IMR-90 (cell line): Measurements from ENCODE around the gene RBKS. TPM values are rescaled to one million over a fixed set of nuclear protein-coding genes. Genes with fewer than 3 reads are reported as not detected.
A peak's percentile ranks its signal among the peaks of the same experiment; 100 is the strongest.

Experiments
- ATAC-seq: fragments of 200-7000 bp; cut with Tn5 transposase; 2 replicates; pipeline ENCODE4 v1.9.1; 2020; ENCODE audit warnings: low read depth, mild to moderate bottlenecking, moderate library complexity
- BruUV-seq: library from RNA; stranded (reverse); fragments of 400-500 nt; replicated peaks from 2 replicates; lab custom pipeline; 2021; lab: Mats Ljungman, UMichigan
- CTCF ChIA-PET: fragments of 300-600 bp; formaldehyde crosslinking; extraction: SDS; loops from one replicate; lab custom pipeline; 2021; ENCODE audit warnings: antibody characterized with exemption; lab: Yijun Ruan, JAX
- POLR2A ChIA-PET: fragments of 300-600 bp; sonication (Branson Sonifier 250); formaldehyde crosslinking; loops from one replicate; lab custom pipeline; 2022; ENCODE audit warnings: antibody characterized with exemption; ENCODE audit not compliant: unreplicated experiment; lab: Charles Lee
- DNase-seq: peaks from one replicate; pipeline ENCODE4 v3.0.0; 2013
- H2AFZ ChIP-seq: replicated peaks from 2 replicates; pipeline ENCODE3; 2013; ENCODE audit warnings: low read length, mild to moderate bottlenecking; ENCODE audit not compliant: poor library complexity
- H2AK5ac ChIP-seq: 2 replicates; pipeline ENCODE4 v1.6.1; 2013; ENCODE audit warnings: low read depth, low read length, inconsistent platforms
- H2AK9ac ChIP-seq: replicated peaks from 2 replicates; pipeline ENCODE3; 2013; ENCODE audit warnings: mild to moderate bottlenecking, low read depth, low read length, moderate library complexity; ENCODE audit not compliant: poor library complexity
- H2BK120ac ChIP-seq: 2 replicates; pipeline ENCODE4 v1.6.1; 2013; ENCODE audit warnings: low read depth, low read length, inconsistent platforms
- H2BK15ac ChIP-seq: 3 replicates; pipeline ENCODE4 v1.6.1; 2013; ENCODE audit warnings: low read depth, low read length, inconsistent platforms
- H2BK20ac ChIP-seq: 2 replicates; pipeline ENCODE4 v1.6.1; 2013; ENCODE audit warnings: low read depth, mild to moderate bottlenecking, inconsistent platforms, low read length, moderate library complexity
- H2BK5ac ChIP-seq: 2 replicates; pipeline ENCODE4 v1.6.1; 2013; ENCODE audit warnings: mild to moderate bottlenecking, low read depth, low read length, inconsistent platforms; ENCODE audit not compliant: poor library complexity, severe bottlenecking
- H3K14ac ChIP-seq: replicated peaks from 2 replicates; pipeline ENCODE4 v1.6.1; 2013; ENCODE audit warnings: low read depth, low read length, inconsistent platforms
- H3K18ac ChIP-seq: 2 replicates; pipeline ENCODE4 v1.6.1; 2013; ENCODE audit warnings: low read depth, low read length, control low read depth
- H3K23ac ChIP-seq: 2 replicates; pipeline ENCODE4 v1.6.1; 2013; ENCODE audit warnings: low read depth, low read length, inconsistent platforms
- H3K27ac ChIP-seq: 2 replicates; pipeline ENCODE4 v1.5.1; 2013; ENCODE audit warnings: mild to moderate bottlenecking, control low read depth, low read length; ENCODE audit not compliant: insufficient read depth
- H3K27me3 ChIP-seq: 2 replicates; pipeline ENCODE4 v1.6.1; 2013; ENCODE audit warnings: low read length; ENCODE audit not compliant: control insufficient read depth, insufficient read depth
- H3K36me3 ChIP-seq: 2 replicates; pipeline ENCODE4 v1.6.1; 2013; ENCODE audit warnings: low read length, mixed read lengths; ENCODE audit not compliant: control insufficient read depth, insufficient read depth
- H3K4ac ChIP-seq: 2 replicates; pipeline ENCODE4 v1.6.1; 2013; ENCODE audit warnings: low read depth, low read length, inconsistent platforms
- H3K4me1 ChIP-seq: 2 replicates; pipeline ENCODE4 v1.6.1; 2013; ENCODE audit warnings: low read length, mixed read lengths; ENCODE audit not compliant: control insufficient read depth, insufficient read depth
- H3K4me2 ChIP-seq: 2 replicates; pipeline ENCODE4 v1.6.1; 2013; ENCODE audit warnings: low read depth, mild to moderate bottlenecking, control low read depth, low read length, moderate library complexity
- H3K4me3 ChIP-seq: 2 replicates; pipeline ENCODE4 v1.5.1; 2013; ENCODE audit warnings: low read depth, mild to moderate bottlenecking, control low read depth, low read length, moderate library complexity; ENCODE audit not compliant: insufficient read depth
- H3K56ac ChIP-seq: 2 replicates; pipeline ENCODE4 v1.6.1; 2013; ENCODE audit warnings: low read length, inconsistent platforms; ENCODE audit not compliant: insufficient read depth; ENCODE audit errors: extremely low read depth
- H3K79me1 ChIP-seq, 2 experiments: 2 replicates each; pipeline ENCODE4 v1.6.1; 2013; ENCODE audit warnings: low read length in 2 of 2, inconsistent platforms in 1 of 2, low read depth in 1 of 2
- H3K9ac ChIP-seq: 2 replicates; pipeline ENCODE4 v1.6.1; 2013; ENCODE audit warnings: low read depth, low read length, control low read depth
- H3K9me1 ChIP-seq: 2 replicates; pipeline ENCODE4 v1.6.1; 2013; ENCODE audit warnings: low read length, inconsistent platforms; ENCODE audit not compliant: insufficient read depth
- H3K9me3 ChIP-seq: 2 replicates; pipeline ENCODE4 v1.6.1; 2013; ENCODE audit warnings: low read length; ENCODE audit not compliant: control insufficient read depth, insufficient read depth
- H4K20me1 ChIP-seq: 2 replicates; pipeline ENCODE4 v1.6.1; 2013; ENCODE audit warnings: low read length, inconsistent platforms; ENCODE audit not compliant: insufficient read depth
- H4K5ac ChIP-seq: 2 replicates; pipeline ENCODE4 v1.6.1; 2013; ENCODE audit warnings: mild to moderate bottlenecking, low read depth, low read length, control low read depth
- H4K8ac ChIP-seq, 2 experiments: 2 replicates each; pipeline ENCODE4 v1.6.1; 2013; ENCODE audit warnings: low read depth in 2 of 2, low read length in 2 of 2, control low read depth in 1 of 2, inconsistent platforms in 1 of 2
- H4K91ac ChIP-seq: 2 replicates; pipeline ENCODE4 v1.6.1; 2013; ENCODE audit warnings: low read depth, low read length, inconsistent platforms; ENCODE audit not compliant: insufficient read depth
- BHLHE40 ChIP-seq: fragments of 150-350 bp; IDR thresholded peaks from 2 replicates; pipeline ENCODE4 v1.6.1; 2016; ENCODE audit warnings: mild to moderate bottlenecking, low read depth, low read length
- CEBPB ChIP-seq: IDR thresholded peaks from 2 replicates; pipeline ENCODE4 v1.6.1; 2012; ENCODE audit warnings: low read depth, low read length, improper control_type of control experiment
- CHD1 ChIP-seq: IDR thresholded peaks from 2 replicates; pipeline ENCODE4 v1.6.1; 2012; ENCODE audit warnings: low read depth, low read length, improper control_type of control experiment
- CTCF ChIP-seq: conservative IDR thresholded peaks from 2 replicates; pipeline ENCODE4 v1.5.1; 2012; ENCODE audit warnings: mild to moderate bottlenecking, low read depth, low read length, improper control_type of control experiment
- ELK1 ChIP-seq: fragments of 150-350 bp; IDR thresholded peaks from 2 replicates; pipeline ENCODE4 v1.6.1; 2016; ENCODE audit warnings: low read depth, mild to moderate bottlenecking, low read length, moderate library complexity, borderline replicate concordance
- FOS ChIP-seq: fragments of 150-350 bp; IDR thresholded peaks from 2 replicates; pipeline ENCODE4 v1.6.1; 2016; ENCODE audit warnings: low read depth, low read length
- MAFK ChIP-seq: IDR thresholded peaks from 2 replicates; pipeline ENCODE4 v1.6.1; 2012; ENCODE audit warnings: low read depth, low read length, improper control_type of control experiment
- MAZ ChIP-seq: IDR thresholded peaks from 2 replicates; pipeline ENCODE4 v1.6.1; 2012; ENCODE audit warnings: low read depth, mild to moderate bottlenecking, low read length, improper control_type of control experiment, moderate library complexity, borderline replicate concordance
- MXI1 ChIP-seq: IDR thresholded peaks from 2 replicates; pipeline ENCODE4 v1.6.1; 2012; ENCODE audit warnings: low read depth, mild to moderate bottlenecking, low read length, moderate library complexity, borderline replicate concordance
- NFE2L2 ChIP-seq: fragments of 150-350 bp; IDR thresholded peaks from 2 replicates; pipeline ENCODE4 v1.6.1; 2016; ENCODE audit warnings: low read depth, mild to moderate bottlenecking, low read length
- POLR2A ChIP-seq: IDR thresholded peaks from 2 replicates; pipeline ENCODE4 v1.6.1; 2012; ENCODE audit warnings: mild to moderate bottlenecking, low read depth, low read length
- RAD21 ChIP-seq: IDR thresholded peaks from 2 replicates; pipeline ENCODE4 v1.6.1; 2012; ENCODE audit warnings: low read length, improper control_type of control experiment
- RCOR1 ChIP-seq: IDR thresholded peaks from 2 replicates; pipeline ENCODE4 v1.6.1; 2012; ENCODE audit warnings: mild to moderate bottlenecking, low read length, improper control_type of control experiment; ENCODE audit not compliant: insufficient replicate concordance
- RFX5 ChIP-seq: IDR thresholded peaks from 2 replicates; pipeline ENCODE4 v1.8.0; 2012; ENCODE audit warnings: low read depth, mild to moderate bottlenecking, low read length, moderate library complexity
- SMC3 ChIP-seq: fragments of 150-350 bp; IDR thresholded peaks from 2 replicates; pipeline ENCODE4 v1.6.1; 2016; ENCODE audit warnings: low read depth, mild to moderate bottlenecking, antibody characterized with exemption, low read length, moderate library complexity
- USF2 ChIP-seq: fragments of 150-350 bp; IDR thresholded peaks from 2 replicates; pipeline ENCODE4 v1.6.1; 2017; ENCODE audit warnings: mild to moderate bottlenecking, antibody characterized with exemption, low read length, low read depth
- WGBS, 2 experiments: methylation state at CpG; one replicate each; pipeline versions ENCODE4 v1.1.5 to v1.1.7; 2013; ENCODE audit warnings: missing lambda C conversion rate in 2 of 2; ENCODE audit not compliant: insufficient read length in 1 of 2; ENCODE audit errors: extremely low coverage in 2 of 2; 5-methylcytosine and 5-hydroxymethylcytosine counted together
- dilution Hi-C: fragments of 300-500 bp; cut with HindIII; formaldehyde crosslinking; loops from one replicate; pipeline ENCODE4 v1.14.3; 2018; ENCODE audit warnings: low sequenced_read_pairs; ENCODE audit not compliant: unreplicated experiment
- in situ Hi-C: fragments of 300-500 bp; cut with MboI; formaldehyde crosslinking; loops from 3 replicates; pipeline ENCODE4 v1.14.3; 2019; ENCODE audit warnings: low sequenced_read_pairs, inconsistent platforms, mixed read lengths
- intact Hi-C: fragments of 100-400 bp; cut with micrococcal nuclease; formaldehyde crosslinking; loops from 2 replicates; pipeline ENCODE4 v1.10.0; 2022
- polyA plus RNA-seq, 3 experiments: library from polyadenylated mRNA; depleted of rRNA; stranded (reverse); fragments of >200 nt; gene quantifications; 2 replicates each; pipeline ENCODE4 v1.2.3, GENCODE V29; 2012; ENCODE audit warnings: low replicate concordance in 1 of 3
- total RNA-seq: library from RNA; depleted of rRNA; stranded (reverse); fragments of >200 nt; gene quantifications from 2 replicates; pipeline ENCODE4 v1.2.3, GENCODE V29; 2012

The RBKS gene
- total and polyA plus RNA-seq, 2 of the 4 experiments (the other 2 are of a cell fraction), result 1.1 to 1.4 TPM

- Histone ChIP-seq H3K36me3 (no peaks in the 10 kb centered on the region), H2AFZ (peak overlapping the region; percentile 18), H3K23ac (no peak overlapping the region), H3K4ac (no peak overlapping the region), H3K4me3 (no peak overlapping the region), H3K4me2 (no peak overlapping the region), H3K27ac (no peak overlapping the region), H2AK5ac (no peak overlapping the region), H4K91ac (peak overlapping the region; percentile 32; the same call in 1 of the 2 replicates), H3K56ac (no peak overlapping the region), H2BK15ac (no peak overlapping the region), H3K9me3 (peaks cover 12% of the 10 kb centered on the region), H3K9me1 (no peaks in the 10 kb centered on the region), H2BK5ac (no peak overlapping the region), H3K14ac (no peak overlapping the region), H2AK9ac (peak overlapping the region; percentile 26), H3K4me1 (peaks cover 5% of the 10 kb centered on the region), H2BK20ac (no peak overlapping the region), H3K79me1 (no peaks in the 10 kb centered on the region), H4K20me1 (no peaks in the 10 kb centered on the region), H3K18ac (no peak overlapping the region), H3K27me3 (no peaks in the 10 kb centered on the region), H2BK120ac (no peak overlapping the region), H4K5ac (no peak overlapping the region), H3K9ac (no peak overlapping the region), H4K8ac (no peak overlapping the region)
- dilution Hi-C loops (no loop called here), intact Hi-C loops (loop anchor here (10.0 kb wide), 1 partner anchor 473 kb away; no protein-coding TSS in a partner anchor), in situ Hi-C loops (no loop called here)
- BruUV-seq, result no TSS peak
- no peak for TF ChIP-seq POLR2A
- no peak for TF ChIP-seq RFX5
- TF ChIP-seq CEBPB, result no peak
- TF ChIP-seq BHLHE40, result no peak
- TF ChIP-seq SMC3, result no peak
- TF ChIP-seq USF2, result no peak
- TF ChIP-seq FOS, result no peak
- TF ChIP-seq CHD1, result no peak
- TF ChIP-seq CTCF, result no peak
- no peak for TF ChIP-seq RAD21
- no peak for TF ChIP-seq NFE2L2
- TF ChIP-seq ELK1, result no peak
- no peak for TF ChIP-seq MAFK
- TF ChIP-seq MXI1, result no peak
- TF ChIP-seq RCOR1, result no peak
- no peak for TF ChIP-seq MAZ
- POLR2A ChIA-PET, result no interaction called here
- no CpG with 5 or more reads among the region's 6 CpGs for WGBS, 2 experiments
- DNase-seq (no peak), ATAC-seq (no peak)
- CTCF ChIA-PET, result interaction anchor here (0.6 kb wide), 1 partner anchor 577 kb away, joined by 3 read pairs; no protein-coding TSS in a partner anchor
These were observed 138.8 kb downstream of the RBKS start for GRCh38 chr2:27751377-27751776.
